Neural cell (in vitro differentiated cells): ENCODE measurements around the gene DBF4B.

Experiments
- EP300 ChIP-seq: fragments of 450-650 bp; conservative IDR thresholded peaks from 2 replicates; pipeline ENCODE4 v1.6.1; 2014; ENCODE audit warnings: antibody characterized with exemption, mild to moderate bottlenecking, moderate library complexity; ENCODE audit not compliant: poor library complexity, severe bottlenecking
- EZH2 ChIP-seq: fragments of 200-600, 300-800 bp; shearing (Covaris generic), sonication (generic); IDR thresholded peaks from 2 replicates; pipeline ENCODE4 v1.6.1; 2014; ENCODE audit warnings: antibody characterized with exemption, low read length, borderline replicate concordance, mild to moderate bottlenecking; ENCODE audit not compliant: insufficient read depth, poor library complexity, severe bottlenecking
- MXI1 ChIP-seq: fragments of 450-650 bp; conservative IDR thresholded peaks from 2 replicates; pipeline ENCODE4 v1.6.1; 2014; ENCODE audit warnings: antibody characterized with exemption, mild to moderate bottlenecking; ENCODE audit not compliant: poor library complexity, severe bottlenecking
- POLR2AphosphoS5 ChIP-seq: IDR thresholded peaks from 2 replicates; pipeline ENCODE4 v1.6.1; 2012
- RAD21 ChIP-seq: fragments of 450-650 bp; conservative IDR thresholded peaks from 2 replicates; pipeline ENCODE4 v1.6.1; 2014; ENCODE audit warnings: antibody characterized with exemption, mild to moderate bottlenecking, moderate library complexity
- SMC3 ChIP-seq: fragments of 450-650 bp; conservative IDR thresholded peaks from 2 replicates; pipeline ENCODE4 v1.6.1; 2014; ENCODE audit warnings: antibody characterized with exemption, mild to moderate bottlenecking, moderate library complexity; ENCODE audit not compliant: poor library complexity
- TAF1 ChIP-seq: IDR thresholded peaks from 2 replicates; pipeline ENCODE4 v1.6.1; 2012; ENCODE audit warnings: low read depth
- TF ChIP-seq, protein P1 (sequence below): IDR thresholded peaks from 2 replicates; pipeline ENCODE4 v1.6.1; 2012; ENCODE audit warnings: borderline replicate concordance
- TF ChIP-seq, protein P2 (sequence below): fragments of 450-650 bp; IDR thresholded peaks from 2 replicates; pipeline ENCODE4 v1.5.1; 2014; ENCODE audit warnings: antibody characterized with exemption, mild to moderate bottlenecking, moderate library complexity; ENCODE audit not compliant: poor library complexity, severe bottlenecking

DNA sequence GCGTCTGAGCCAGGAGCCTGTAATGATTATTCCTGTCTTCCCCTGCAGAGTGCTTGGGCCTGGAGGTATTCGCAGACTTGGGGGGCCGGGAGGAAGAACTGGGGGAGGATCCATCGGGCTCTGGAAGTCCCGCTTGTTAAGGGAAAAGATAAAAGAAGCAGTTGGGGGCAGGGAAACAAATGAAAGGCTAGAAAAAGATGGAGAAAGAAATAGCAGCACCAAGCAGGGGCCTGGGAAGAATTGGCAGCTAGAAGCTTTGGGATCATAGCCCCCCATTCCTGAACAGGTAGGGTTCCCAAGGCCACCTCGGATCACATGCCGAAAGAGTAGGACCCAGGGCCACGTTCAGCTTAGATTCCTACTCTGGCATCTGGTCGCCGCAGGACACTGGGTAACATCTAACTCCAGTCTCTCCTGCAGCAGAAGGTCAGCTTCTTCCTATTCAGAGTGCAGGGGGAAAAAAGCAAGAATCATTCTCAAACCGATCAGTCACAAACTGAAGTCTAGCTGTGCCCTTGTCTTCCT lies 73.9 kb downstream of the DBF4B start:
- TF ChIP-seq, protein P1, sequence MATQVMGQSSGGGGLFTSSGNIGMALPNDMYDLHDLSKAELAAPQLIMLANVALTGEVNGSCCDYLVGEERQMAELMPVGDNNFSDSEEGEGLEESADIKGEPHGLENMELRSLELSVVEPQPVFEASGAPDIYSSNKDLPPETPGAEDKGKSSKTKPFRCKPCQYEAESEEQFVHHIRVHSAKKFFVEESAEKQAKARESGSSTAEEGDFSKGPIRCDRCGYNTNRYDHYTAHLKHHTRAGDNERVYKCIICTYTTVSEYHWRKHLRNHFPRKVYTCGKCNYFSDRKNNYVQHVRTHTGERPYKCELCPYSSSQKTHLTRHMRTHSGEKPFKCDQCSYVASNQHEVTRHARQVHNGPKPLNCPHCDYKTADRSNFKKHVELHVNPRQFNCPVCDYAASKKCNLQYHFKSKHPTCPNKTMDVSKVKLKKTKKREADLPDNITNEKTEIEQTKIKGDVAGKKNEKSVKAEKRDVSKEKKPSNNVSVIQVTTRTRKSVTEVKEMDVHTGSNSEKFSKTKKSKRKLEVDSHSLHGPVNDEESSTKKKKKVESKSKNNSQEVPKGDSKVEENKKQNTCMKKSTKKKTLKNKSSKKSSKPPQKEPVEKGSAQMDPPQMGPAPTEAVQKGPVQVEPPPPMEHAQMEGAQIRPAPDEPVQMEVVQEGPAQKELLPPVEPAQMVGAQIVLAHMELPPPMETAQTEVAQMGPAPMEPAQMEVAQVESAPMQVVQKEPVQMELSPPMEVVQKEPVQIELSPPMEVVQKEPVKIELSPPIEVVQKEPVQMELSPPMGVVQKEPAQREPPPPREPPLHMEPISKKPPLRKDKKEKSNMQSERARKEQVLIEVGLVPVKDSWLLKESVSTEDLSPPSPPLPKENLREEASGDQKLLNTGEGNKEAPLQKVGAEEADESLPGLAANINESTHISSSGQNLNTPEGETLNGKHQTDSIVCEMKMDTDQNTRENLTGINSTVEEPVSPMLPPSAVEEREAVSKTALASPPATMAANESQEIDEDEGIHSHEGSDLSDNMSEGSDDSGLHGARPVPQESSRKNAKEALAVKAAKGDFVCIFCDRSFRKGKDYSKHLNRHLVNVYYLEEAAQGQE, result no peak
- TF ChIP-seq POLR2AphosphoS5 (no peak), EP300 (no peak), MXI1 (no peak), TAF1 (no peak), SMC3 (no peak), EZH2 (no peak), RAD21 (no peak)
- TF ChIP-seq, protein P2, sequence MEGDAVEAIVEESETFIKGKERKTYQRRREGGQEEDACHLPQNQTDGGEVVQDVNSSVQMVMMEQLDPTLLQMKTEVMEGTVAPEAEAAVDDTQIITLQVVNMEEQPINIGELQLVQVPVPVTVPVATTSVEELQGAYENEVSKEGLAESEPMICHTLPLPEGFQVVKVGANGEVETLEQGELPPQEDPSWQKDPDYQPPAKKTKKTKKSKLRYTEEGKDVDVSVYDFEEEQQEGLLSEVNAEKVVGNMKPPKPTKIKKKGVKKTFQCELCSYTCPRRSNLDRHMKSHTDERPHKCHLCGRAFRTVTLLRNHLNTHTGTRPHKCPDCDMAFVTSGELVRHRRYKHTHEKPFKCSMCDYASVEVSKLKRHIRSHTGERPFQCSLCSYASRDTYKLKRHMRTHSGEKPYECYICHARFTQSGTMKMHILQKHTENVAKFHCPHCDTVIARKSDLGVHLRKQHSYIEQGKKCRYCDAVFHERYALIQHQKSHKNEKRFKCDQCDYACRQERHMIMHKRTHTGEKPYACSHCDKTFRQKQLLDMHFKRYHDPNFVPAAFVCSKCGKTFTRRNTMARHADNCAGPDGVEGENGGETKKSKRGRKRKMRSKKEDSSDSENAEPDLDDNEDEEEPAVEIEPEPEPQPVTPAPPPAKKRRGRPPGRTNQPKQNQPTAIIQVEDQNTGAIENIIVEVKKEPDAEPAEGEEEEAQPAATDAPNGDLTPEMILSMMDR, result no peak
